Endothelial cell of umbilical vein (primary cell): ENCODE results near the gene GATM.

Source experiments
- CTCF ChIP-seq, 2 donors: IDR thresholded peaks; 1 replicate in 1 of 2; 2 replicates in 1 of 2; pipeline ENCODE4 v1.5.1; 2011; ENCODE audit warnings: low read length in 2 of 2, mild to moderate bottlenecking in 2 of 2, moderate library complexity in 2 of 2, control low read depth in 1 of 2, inconsistent platforms in 1 of 2, low read depth in 1 of 2; ENCODE audit not compliant: insufficient read depth in 1 of 2; ENCODE audit errors: extremely low read depth in 1 of 2
- MAX ChIP-seq: IDR thresholded peaks from 2 replicates; pipeline ENCODE4 v1.6.1; 2011; ENCODE audit not compliant: insufficient read depth, insufficient read length
- POLR2A ChIP-seq: IDR thresholded peaks from 2 replicates; pipeline ENCODE4 v1.6.1; 2012; ENCODE audit warnings: low read depth, mild to moderate bottlenecking, control low read depth, low read length

GRCh38 chr15:45337224-45337623, 41.1 kb downstream of the GATM start:
- no peak for TF ChIP-seq POLR2A
- TF ChIP-seq CTCF (IDR thresholded peaks at IDR 0.05; ENCODE audit: extremely low read depth in 1 of 2, insufficient read depth in 1 of 2, low read depth in 1 of 2, low read length in 2 of 2) = no peak
- TF ChIP-seq MAX = no peak
